A549 (cell line): ENCODE results near the gene RIOK1.

ENCODE experiments used
- CBX8 ChIP-seq: fragments of 200-600 bp; sonication (generic); IDR thresholded peaks from 2 replicates; pipeline ENCODE4 v1.6.1; 2016
- MAZ ChIP-seq: fragments of 150-350 bp; IDR thresholded peaks from 2 replicates; pipeline ENCODE4 v1.6.1; 2014; ENCODE audit warnings: antibody characterized with exemption, low read depth, low read length, borderline replicate concordance
- POLR2A ChIP-seq: IDR thresholded peaks from 2 replicates; pipeline ENCODE4 v1.6.1; 2012; ENCODE audit warnings: mild to moderate bottlenecking, low read length
- RAD21 ChIP-seq, 2 experiments: fragments of >200 bp in 1 of 2; sonication (Bioruptor Twin) in 1 of 2; formaldehyde crosslinking in 1 of 2; IDR thresholded peaks in 1 of 2; conservative IDR thresholded peaks in 1 of 2; 2 replicates in 1 of 2; 3 replicates in 1 of 2; pipeline ENCODE4 v1.6.1; 2012 to 2018; ENCODE audit warnings: inconsistent platforms in 1 of 2
- RCOR1 ChIP-seq: fragments of 150-350 bp; IDR thresholded peaks from 2 replicates; pipeline ENCODE4 v1.6.1; 2014; ENCODE audit warnings: antibody characterized with exemption, low read length, low read depth

DNA sequence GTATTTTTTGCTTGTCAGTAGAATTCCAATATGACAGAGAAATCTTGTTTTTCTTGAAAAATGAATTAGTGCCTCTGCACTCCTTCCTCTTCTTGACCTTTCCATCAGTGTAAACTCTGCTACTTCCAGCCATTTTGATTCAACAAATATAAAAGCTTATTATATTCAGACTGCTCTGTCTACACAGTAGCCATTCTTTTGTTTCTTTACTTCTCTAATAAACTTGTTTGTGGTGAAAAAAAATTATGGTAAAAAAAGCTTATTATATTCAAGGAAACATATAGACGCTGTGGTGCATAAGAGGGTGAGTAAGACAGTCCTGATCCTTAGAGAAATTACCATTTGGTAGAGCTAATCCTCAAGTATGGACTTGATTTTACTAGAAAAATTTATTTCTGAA lies 11.6 kb upstream of the RIOK1 start:
- TF ChIP-seq RAD21 (conservative IDR thresholded peaks at IDR 0.05 in 1 of 2, IDR thresholded peaks at IDR 0.05 in 1 of 2) (no peak), CBX8 (no peak), MAZ (no peak), RCOR1 (no peak), POLR2A (no peak)
